ENCODE results near the gene DOCK8.
A peak's percentile ranks its signal among the peaks of the same experiment; 100 is the strongest.

The DOCK8 gene

GRCh38 chr9:303502-303901 is 88.8 kb downstream of the DOCK8 start:
- peaks cover 96% of the 10 kb centered on the region for H3K36me3 Mint-ChIP-seq (ENCODE audit: low read depth)
- no peaks in the 10 kb centered on the region for H3K27me3 Mint-ChIP-seq

GRCh38 chr9:304106-304505 is 89.4 kb downstream of the DOCK8 start:
- Mint-ChIP-seq H3K27ac (peak overlapping the region; percentile 83), H3K4me3 (no peak overlapping the region), H3K4me1 (ENCODE audit: low read depth) (peaks cover 15% of the 10 kb centered on the region), H3K36me3 (ENCODE audit: low read depth) (peaks cover 94% of the 10 kb centered on the region), H3K9me3 (no peaks in the 10 kb centered on the region), H3K27me3 (no peaks in the 10 kb centered on the region)
- no peak for DNase-seq

More at GRCh38 chr9:303502-303901, 88.8 kb downstream of the DOCK8 start:
- Mint-ChIP-seq H3K4me1 (ENCODE audit: low read depth) (peaks cover 17% of the 10 kb centered on the region), H3K4me3 (no peak overlapping the region), H3K9me3 (no peaks in the 10 kb centered on the region), H3K27ac (peak overlapping the region; percentile 83)
- no peak for DNase-seq

GRCh38 chr9:304519-305185 is 90.0 kb downstream of the DOCK8 start:
- Mint-ChIP-seq H3K4me3 (no peak overlapping the region), H3K9me3 (no peaks in the 10 kb centered on the region), H3K27ac (peak overlapping the region; percentile 83), H3K27me3 (no peaks in the 10 kb centered on the region), H3K36me3 (ENCODE audit: low read depth) (peaks cover 95% of the 10 kb centered on the region), H3K4me1 (ENCODE audit: low read depth) (peaks cover 15% of the 10 kb centered on the region)
- DNase-seq, result no peak

- no peak overlapping the region for H3K4me3 Mint-ChIP-seq
- H3K36me3 Mint-ChIP-seq (ENCODE audit: low read depth), result peaks cover 91% of the 10 kb centered on the region
- peak overlapping the region; percentile 56 for H3K27ac Mint-ChIP-seq
- H3K4me1 Mint-ChIP-seq (ENCODE audit: low read depth), result peaks cover 15% of the 10 kb centered on the region
- H3K27me3 Mint-ChIP-seq, result no peaks in the 10 kb centered on the region
- H3K9me3 Mint-ChIP-seq, result no peaks in the 10 kb centered on the region
- peak; percentile 37 for DNase-seq
These were observed 92.2 kb downstream of the DOCK8 start for GRCh38 chr9:306907-307306.

DNA sequence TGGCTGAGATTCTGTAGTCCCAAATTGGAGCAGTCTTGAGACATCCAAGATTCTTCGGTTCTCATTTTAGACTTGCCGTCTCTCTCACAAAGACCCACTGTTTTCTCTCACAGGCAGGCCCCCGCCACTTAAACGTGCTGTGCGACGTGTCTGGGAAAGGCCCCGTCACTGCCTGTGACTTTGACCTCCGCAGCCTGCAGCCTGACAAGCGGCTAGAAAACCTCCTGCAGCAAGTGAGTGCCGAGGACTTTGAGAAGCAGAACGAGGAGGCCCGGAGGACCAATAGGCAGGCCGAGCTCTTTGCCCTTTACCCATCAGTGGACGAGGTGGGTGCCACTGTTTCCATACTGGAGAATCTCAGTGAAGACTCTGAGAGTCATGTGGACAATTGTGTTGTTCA is 97.2 kb downstream of the DOCK8 start:
- Mint-ChIP-seq H3K4me3 (no peak overlapping the region), H3K9me3 (no peaks in the 10 kb centered on the region), H3K27ac (peak overlapping the region; percentile 26), H3K4me1 (ENCODE audit: low read depth) (no peaks in the 10 kb centered on the region), H3K36me3 (ENCODE audit: low read depth) (peaks cover 91% of the 10 kb centered on the region), H3K27me3 (no peaks in the 10 kb centered on the region)
- no peak for DNase-seq

DNA sequence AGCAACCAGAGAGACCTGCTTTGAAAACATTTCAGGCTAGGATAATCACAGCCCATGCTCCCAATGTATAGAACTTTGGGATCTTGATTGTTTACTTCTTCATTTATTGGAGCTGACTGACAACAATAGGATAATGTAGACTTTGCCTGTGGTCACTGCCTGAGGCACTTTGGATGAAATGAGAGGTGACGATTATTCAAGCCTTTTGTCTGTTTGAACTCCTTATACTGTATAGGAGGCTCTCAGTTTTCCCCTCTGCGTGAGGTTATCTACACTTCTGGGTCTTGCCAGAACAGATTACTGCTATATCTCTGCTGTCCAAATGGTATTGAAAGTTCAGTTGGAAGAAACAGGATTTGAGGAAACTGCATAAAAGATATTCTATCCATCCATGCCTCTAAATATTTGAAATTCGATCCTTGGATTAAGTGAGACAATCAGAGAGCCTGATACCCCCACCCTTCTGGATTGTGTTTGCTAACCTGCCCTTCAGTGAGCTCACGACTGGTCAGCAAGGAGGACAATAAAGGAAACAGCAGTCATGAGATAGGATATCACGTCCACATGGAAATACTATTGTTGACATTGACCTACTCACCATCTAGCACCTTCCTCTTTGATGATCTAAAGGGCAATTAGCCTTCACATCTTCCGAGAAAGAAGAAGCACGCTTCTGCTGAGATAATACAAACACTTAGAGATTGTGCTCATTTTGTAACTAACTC is 98.1 kb downstream of the DOCK8 start:
- peak overlapping the region; percentile 27 for H3K27ac Mint-ChIP-seq
- peaks cover 92% of the 10 kb centered on the region for H3K36me3 Mint-ChIP-seq (ENCODE audit: low read depth)
- no peaks in the 10 kb centered on the region for H3K4me1 Mint-ChIP-seq (ENCODE audit: low read depth)
- no peak for DNase-seq
- no peaks in the 10 kb centered on the region for H3K9me3 Mint-ChIP-seq
- H3K4me3 Mint-ChIP-seq, result no peak overlapping the region
- H3K27me3 Mint-ChIP-seq, result no peaks in the 10 kb centered on the region

GRCh38 chr9:316382-316965 is 101.8 kb downstream of the DOCK8 start:
- DNase-seq, result no peak
- Mint-ChIP-seq H3K4me1 (ENCODE audit: low read depth) (no peaks in the 10 kb centered on the region), H3K36me3 (ENCODE audit: low read depth) (peaks cover 82% of the 10 kb centered on the region), H3K9me3 (no peaks in the 10 kb centered on the region), H3K27me3 (no peaks in the 10 kb centered on the region), H3K4me3 (no peak overlapping the region), H3K27ac (peak overlapping the region; percentile 3)

GRCh38 chr9:318646-319045 is 104.0 kb downstream of the DOCK8 start:
- H3K9me3 Mint-ChIP-seq, result no peaks in the 10 kb centered on the region
- H3K4me1 Mint-ChIP-seq (ENCODE audit: low read depth), result no peaks in the 10 kb centered on the region
- H3K4me3 Mint-ChIP-seq, result no peak overlapping the region
- no peak for DNase-seq
- H3K27me3 Mint-ChIP-seq, result no peaks in the 10 kb centered on the region
- peak overlapping the region; percentile 40 for H3K27ac Mint-ChIP-seq
- peaks cover 68% of the 10 kb centered on the region for H3K36me3 Mint-ChIP-seq (ENCODE audit: low read depth)

- no peak overlapping the region for H3K4me3 Mint-ChIP-seq
- H3K4me1 Mint-ChIP-seq (ENCODE audit: low read depth), result no peaks in the 10 kb centered on the region
- DNase-seq, result no peak
- peak overlapping the region; percentile 39 for H3K27ac Mint-ChIP-seq
- peaks cover 71% of the 10 kb centered on the region for H3K36me3 Mint-ChIP-seq (ENCODE audit: low read depth)
- no peaks in the 10 kb centered on the region for H3K27me3 Mint-ChIP-seq
- no peaks in the 10 kb centered on the region for H3K9me3 Mint-ChIP-seq
These were observed 110.3 kb downstream of the DOCK8 start for GRCh38 chr9:324971-325370.

DNA sequence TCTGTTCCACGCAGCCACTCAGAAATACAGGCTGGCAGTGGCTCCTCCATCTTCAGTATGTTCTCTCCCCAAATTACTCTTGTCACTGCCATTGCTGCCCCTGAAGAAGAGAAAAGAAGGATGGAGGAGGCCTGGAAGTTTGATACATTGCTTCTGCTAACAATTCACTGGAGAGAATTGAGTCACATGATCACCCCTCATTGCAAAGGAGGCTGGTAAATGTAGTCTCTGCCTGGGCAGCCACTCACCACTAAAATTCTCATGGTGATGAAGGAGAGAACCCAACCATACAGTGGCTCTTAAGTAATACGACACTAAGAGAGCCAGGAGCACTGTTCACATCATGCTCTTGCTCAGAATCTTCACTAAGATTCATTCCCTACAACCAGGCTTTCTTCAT is 112.0 kb downstream of the DOCK8 start:
- Mint-ChIP-seq H3K4me1 (ENCODE audit: low read depth) (no peaks in the 10 kb centered on the region), H3K4me3 (no peak overlapping the region), H3K9me3 (no peaks in the 10 kb centered on the region), H3K27me3 (no peaks in the 10 kb centered on the region), H3K27ac (peak overlapping the region; percentile 42), H3K36me3 (ENCODE audit: low read depth) (peaks cover 88% of the 10 kb centered on the region)
- no peak for DNase-seq

DNA sequence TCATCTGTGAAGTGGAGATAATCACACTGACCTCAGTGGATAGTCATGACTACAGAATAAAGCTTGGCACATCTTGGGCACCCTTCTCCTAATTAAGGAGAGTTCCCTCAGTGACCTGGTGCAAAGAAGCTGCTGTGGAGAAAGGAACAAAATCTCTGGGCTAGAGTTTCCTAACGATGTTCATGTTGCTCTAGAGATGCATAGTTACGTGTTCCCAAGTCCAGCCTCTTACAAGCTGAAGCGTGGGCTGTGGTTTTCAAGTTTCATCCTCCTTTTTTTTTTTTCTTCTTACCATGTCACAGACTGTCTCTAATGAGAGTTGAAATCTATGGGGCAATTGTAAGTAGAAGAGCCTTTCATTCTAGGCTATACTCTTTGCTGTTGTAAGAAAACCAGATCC is 113.8 kb downstream of the DOCK8 start:
- H3K36me3 Mint-ChIP-seq (ENCODE audit: low read depth), result peaks cover 96% of the 10 kb centered on the region
- no peak overlapping the region for H3K4me3 Mint-ChIP-seq
- H3K27ac Mint-ChIP-seq, result peak overlapping the region; percentile 67

GRCh38 chr9:331197-331596 is 116.5 kb downstream of the DOCK8 start:
- H3K36me3 Mint-ChIP-seq (ENCODE audit: low read depth), result peaks cover 96% of the 10 kb centered on the region
- no peak for DNase-seq
- H3K9me3 Mint-ChIP-seq, result no peaks in the 10 kb centered on the region
- no peaks in the 10 kb centered on the region for H3K27me3 Mint-ChIP-seq
- no peak overlapping the region for H3K4me3 Mint-ChIP-seq
- H3K4me1 Mint-ChIP-seq (ENCODE audit: low read depth), result peaks cover 8% of the 10 kb centered on the region
- peak overlapping the region; percentile 9 for H3K27ac Mint-ChIP-seq

More for the DNA sequence above, 113.8 kb downstream of the DOCK8 start:
- no peaks in the 10 kb centered on the region for H3K27me3 Mint-ChIP-seq
- no peaks in the 10 kb centered on the region for H3K4me1 Mint-ChIP-seq (ENCODE audit: low read depth)
- H3K9me3 Mint-ChIP-seq, result no peaks in the 10 kb centered on the region
- no peak for DNase-seq

DNA sequence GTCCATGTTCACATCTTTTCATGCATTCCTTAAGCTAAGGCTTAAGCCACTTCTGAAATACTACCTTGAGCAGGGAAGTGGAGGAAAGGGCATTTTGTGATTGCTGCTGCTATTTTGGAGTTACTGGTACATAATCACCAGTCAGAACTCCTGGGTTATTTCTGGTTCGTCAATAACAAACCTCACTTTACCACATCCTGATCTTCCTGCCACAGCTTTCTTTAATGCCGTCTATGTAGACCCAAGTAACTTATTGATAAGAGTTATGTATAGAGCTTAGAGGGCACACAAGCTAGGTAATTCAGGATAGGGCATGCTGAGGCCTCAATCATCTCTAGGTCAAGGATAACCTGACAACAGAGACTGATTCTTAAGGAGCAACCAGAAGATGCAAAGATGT is 120.7 kb downstream of the DOCK8 start:
- H3K27ac Mint-ChIP-seq, result peak overlapping the region; percentile 26
- no peak overlapping the region for H3K4me3 Mint-ChIP-seq
- H3K4me1 Mint-ChIP-seq (ENCODE audit: low read depth), result peaks cover 8% of the 10 kb centered on the region
- peaks cover 93% of the 10 kb centered on the region for H3K36me3 Mint-ChIP-seq (ENCODE audit: low read depth)
- no peaks in the 10 kb centered on the region for H3K27me3 Mint-ChIP-seq
- DNase-seq, result no peak
- H3K9me3 Mint-ChIP-seq, result no peaks in the 10 kb centered on the region

DNA sequence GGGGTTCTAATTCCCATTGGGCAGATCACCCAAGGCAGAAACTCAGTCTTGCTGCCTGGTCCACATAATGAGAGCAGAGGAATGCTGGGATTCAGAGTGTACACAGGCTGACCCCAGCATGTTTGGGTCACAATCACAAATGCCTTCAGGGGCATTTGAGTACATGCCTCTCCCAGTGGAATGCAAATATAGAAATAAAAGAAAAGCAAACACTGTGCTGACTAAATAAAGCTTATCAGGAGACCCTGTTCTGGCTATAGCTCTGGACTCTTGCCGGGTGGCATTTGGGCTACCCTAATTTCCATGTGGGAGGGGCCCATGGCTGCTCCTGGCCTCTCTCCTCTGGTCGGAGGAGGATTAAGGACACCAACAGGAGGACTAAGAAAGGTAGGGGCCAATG is 121.4 kb downstream of the DOCK8 start:
- peak overlapping the region; percentile 74 for H3K27ac Mint-ChIP-seq
- H3K4me1 Mint-ChIP-seq (ENCODE audit: low read depth), result peaks cover 8% of the 10 kb centered on the region
- H3K36me3 Mint-ChIP-seq (ENCODE audit: low read depth), result peaks cover 93% of the 10 kb centered on the region
- H3K27me3 Mint-ChIP-seq, result no peaks in the 10 kb centered on the region
- no peak for DNase-seq
- H3K4me3 Mint-ChIP-seq, result no peak overlapping the region
- H3K9me3 Mint-ChIP-seq, result no peaks in the 10 kb centered on the region

GRCh38 chr9:338602-339001 is 123.9 kb downstream of the DOCK8 start:
- Mint-ChIP-seq H3K4me3 (no peak overlapping the region), H3K9me3 (no peaks in the 10 kb centered on the region)

More at GRCh38 chr9:338602-339001, 123.9 kb downstream of the DOCK8 start:
- no peak for DNase-seq
- Mint-ChIP-seq H3K4me1 (ENCODE audit: low read depth) (peaks cover 8% of the 10 kb centered on the region), H3K36me3 (ENCODE audit: low read depth) (peaks cover 95% of the 10 kb centered on the region), H3K27me3 (no peaks in the 10 kb centered on the region), H3K27ac (peak overlapping the region; percentile 42)

Measured in activated T-cell treated with anti-CD3 and anti-CD28 coated beads, Interleukin-2, amount 50 U/mL, for 24 hours (primary cell).